GM12878 (cell line): ENCODE data around the gene FMN2.

Experiments used
- CTCF ChIP-seq, 3 experiments: IDR thresholded peaks in 2 of 3; conservative IDR thresholded peaks in 1 of 3; 2 replicates each; pipeline ENCODE4 v1.5.1; 2011; ENCODE audit warnings: low read depth in 3 of 3, low read length in 3 of 3, mild to moderate bottlenecking in 3 of 3, control low read depth in 2 of 3, moderate library complexity in 2 of 3, inconsistent platforms in 1 of 3, mixed read lengths in 1 of 3; ENCODE audit not compliant: control insufficient read depth in 2 of 3, insufficient read depth in 1 of 3; ENCODE audit errors: extremely low read depth in 1 of 3
- HDGF ChIP-seq: fragments of 450-650 bp; IDR thresholded peaks from 2 replicates; pipeline ENCODE4 v1.6.1; 2016; ENCODE audit warnings: antibody characterized with exemption
- PML ChIP-seq: IDR thresholded peaks from 2 replicates; pipeline ENCODE4 v1.6.1; 2012; ENCODE audit warnings: low read length, inconsistent platforms
- SMC3 ChIP-seq: IDR thresholded peaks from 2 replicates; pipeline ENCODE4 v1.6.1; 2011; ENCODE audit warnings: low read length, improper control_type of control experiment, borderline replicate concordance

- TF ChIP-seq CTCF (IDR thresholded peaks at IDR 0.05 in 2 of 3, conservative IDR thresholded peaks at IDR 0.05 in 1 of 3; ENCODE audit: control insufficient read depth in 2 of 3, extremely low read depth in 1 of 3, insufficient read depth in 1 of 3, low read depth in 3 of 3, low read length in 3 of 3) (no peak), SMC3 (no peak), HDGF (no peak), PML (no peak)
These were observed 312.6 kb downstream of the FMN2 start for GRCh38 chr1:240404286-240404685.
